ENCODE measurements around the gene RAB22A.

RAB22A gene

GRCh38 chr20:58310291-58310782 lies 822 bp downstream of the RAB22A start:
- H3K36me3 Mint-ChIP-seq (ENCODE audit: low read depth) = peaks cover 51% of the 10 kb centered on the region
- DNase-seq = no peak
- no peaks in the 10 kb centered on the region for H3K9me3 Mint-ChIP-seq
- H3K27ac Mint-ChIP-seq = no peak overlapping the region
- H3K4me3 Mint-ChIP-seq = peak overlapping the region; percentile 92
- no peak for TF ChIP-seq CTCF (IDR thresholded peaks at IDR 0.05)
- H3K4me1 Mint-ChIP-seq = peaks cover 22% of the 10 kb centered on the region
- H3K27me3 Mint-ChIP-seq (ENCODE audit: low read depth, poor library complexity) = peaks cover 8% of the 10 kb centered on the region

- H3K27ac Mint-ChIP-seq = no peak overlapping the region
- H3K36me3 Mint-ChIP-seq (ENCODE audit: low read depth) = peaks cover 56% of the 10 kb centered on the region
Measured at GRCh38 chr20:58312836-58313235, 3.3 kb downstream of the RAB22A start.

GRCh38 chr20:58313396-58313795 lies 3.9 kb downstream of the RAB22A start:
- H3K27me3 Mint-ChIP-seq (ENCODE audit: low read depth, poor library complexity) = peaks cover 8% of the 10 kb centered on the region
- TF ChIP-seq CTCF (IDR thresholded peaks at IDR 0.05) = no peak
- DNase-seq = no peak
- peak overlapping the region; percentile 13 for H3K4me3 Mint-ChIP-seq
- H3K4me1 Mint-ChIP-seq = peaks cover 18% of the 10 kb centered on the region
- no peak overlapping the region for H3K27ac Mint-ChIP-seq
- H3K9me3 Mint-ChIP-seq = peaks cover 4% of the 10 kb centered on the region
- peaks cover 57% of the 10 kb centered on the region for H3K36me3 Mint-ChIP-seq (ENCODE audit: low read depth)

More at GRCh38 chr20:58312836-58313235, 3.3 kb downstream of the RAB22A start:
- Mint-ChIP-seq H3K4me3 (no peak overlapping the region), H3K27me3 (ENCODE audit: low read depth, poor library complexity) (peaks cover 8% of the 10 kb centered on the region), H3K4me1 (peaks cover 22% of the 10 kb centered on the region), H3K9me3 (peaks cover 4% of the 10 kb centered on the region)
- TF ChIP-seq CTCF (IDR thresholded peaks at IDR 0.05) = no peak
- DNase-seq = no peak

- no peaks in the 10 kb centered on the region for H3K27me3 Mint-ChIP-seq (ENCODE audit: low read depth, poor library complexity)
- no peak for TF ChIP-seq CTCF (IDR thresholded peaks at IDR 0.05)
- H3K4me3 Mint-ChIP-seq = no peak overlapping the region
- no peak for DNase-seq
- no peaks in the 10 kb centered on the region for H3K4me1 Mint-ChIP-seq
- H3K9me3 Mint-ChIP-seq = peaks cover 4% of the 10 kb centered on the region
- no peak overlapping the region for H3K27ac Mint-ChIP-seq
- peaks cover 29% of the 10 kb centered on the region for H3K36me3 Mint-ChIP-seq (ENCODE audit: low read depth)
Measured at GRCh38 chr20:58321205-58321604, 11.7 kb downstream of the RAB22A start.

- Mint-ChIP-seq H3K36me3 (ENCODE audit: low read depth) (peaks cover 25% of the 10 kb centered on the region), H3K27me3 (ENCODE audit: low read depth, poor library complexity) (no peaks in the 10 kb centered on the region), H3K4me3 (no peak overlapping the region), H3K4me1 (no peaks in the 10 kb centered on the region), H3K27ac (no peak overlapping the region), H3K9me3 (no peaks in the 10 kb centered on the region)
- DNase-seq = no peak
- TF ChIP-seq CTCF (IDR thresholded peaks at IDR 0.05) = no peak
Measured at GRCh38 chr20:58322083-58322482, 12.6 kb downstream of the RAB22A start.

GRCh38 chr20:58325912-58326311 lies 16.4 kb downstream of the RAB22A start:
- no peak overlapping the region for H3K4me3 Mint-ChIP-seq
- peaks cover 9% of the 10 kb centered on the region for H3K36me3 Mint-ChIP-seq (ENCODE audit: low read depth)

More at GRCh38 chr20:58325912-58326311, 16.4 kb downstream of the RAB22A start:
- Mint-ChIP-seq H3K27ac (no peak overlapping the region), H3K27me3 (ENCODE audit: low read depth, poor library complexity) (no peaks in the 10 kb centered on the region), H3K9me3 (no peaks in the 10 kb centered on the region), H3K4me1 (no peaks in the 10 kb centered on the region)
- DNase-seq = no peak
- no peak for TF ChIP-seq CTCF (IDR thresholded peaks at IDR 0.05)
